AG04449 (cell line): ENCODE measurements around the gene LBX1.
A peak's percentile ranks its signal among the peaks of the same experiment; 100 is the strongest.

Experiments used
- CTCF ChIA-PET: fragments of 350-600 bp; formaldehyde crosslinking; extraction: SDS; loops from one replicate; lab custom pipeline; 2021; ENCODE audit warnings: antibody characterized with exemption; lab: Yijun Ruan, JAX
- POLR2A ChIA-PET: fragments of 400-600, 350-600 bp; formaldehyde crosslinking; extraction: SDS; loops from one replicate; lab custom pipeline; 2020; ENCODE audit warnings: antibody characterized with exemption, inconsistent platforms; lab: Yijun Ruan, JAX
- DNase-seq: peaks from one replicate; pipeline ENCODE4 v3.0.0-alpha.2; 2010; ENCODE audit warnings: low read depth, low spot score
- H3K4me3 ChIP-seq: 2 replicates; pipeline ENCODE4 v1.5.1; 2011; ENCODE audit warnings: low read depth, mild to moderate bottlenecking, control low read depth, low read length
- TF ChIP-seq, protein P1 (sequence below): IDR thresholded peaks from one replicate; pipeline ENCODE4 v1.5.1; 2011; ENCODE audit warnings: mild to moderate bottlenecking, moderate library complexity, low read length, control low read depth, inconsistent platforms; ENCODE audit not compliant: insufficient read depth; ENCODE audit errors: missing control alignments

Gene LBX1

DNA sequence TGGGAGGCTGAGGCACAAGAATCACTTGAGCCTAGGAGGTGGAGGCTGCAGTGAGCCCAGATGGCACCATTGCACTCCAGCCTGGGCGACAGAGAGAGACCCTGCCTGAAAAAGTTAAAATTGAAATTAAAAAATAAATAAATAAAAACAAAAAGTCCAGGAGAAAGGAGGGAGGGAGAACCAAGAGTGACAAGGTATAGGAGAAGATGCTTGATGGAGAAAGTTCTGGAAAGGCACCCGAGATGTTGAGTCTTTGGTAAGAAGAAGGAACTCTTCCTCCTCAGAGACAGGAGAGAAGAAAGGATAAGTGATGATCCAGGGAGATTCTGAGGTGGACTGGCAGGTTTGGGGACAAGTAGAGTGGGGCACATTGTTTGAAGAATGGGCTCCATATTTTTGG is 17.4 kb upstream of the LBX1 start:
- TF ChIP-seq, protein P1, sequence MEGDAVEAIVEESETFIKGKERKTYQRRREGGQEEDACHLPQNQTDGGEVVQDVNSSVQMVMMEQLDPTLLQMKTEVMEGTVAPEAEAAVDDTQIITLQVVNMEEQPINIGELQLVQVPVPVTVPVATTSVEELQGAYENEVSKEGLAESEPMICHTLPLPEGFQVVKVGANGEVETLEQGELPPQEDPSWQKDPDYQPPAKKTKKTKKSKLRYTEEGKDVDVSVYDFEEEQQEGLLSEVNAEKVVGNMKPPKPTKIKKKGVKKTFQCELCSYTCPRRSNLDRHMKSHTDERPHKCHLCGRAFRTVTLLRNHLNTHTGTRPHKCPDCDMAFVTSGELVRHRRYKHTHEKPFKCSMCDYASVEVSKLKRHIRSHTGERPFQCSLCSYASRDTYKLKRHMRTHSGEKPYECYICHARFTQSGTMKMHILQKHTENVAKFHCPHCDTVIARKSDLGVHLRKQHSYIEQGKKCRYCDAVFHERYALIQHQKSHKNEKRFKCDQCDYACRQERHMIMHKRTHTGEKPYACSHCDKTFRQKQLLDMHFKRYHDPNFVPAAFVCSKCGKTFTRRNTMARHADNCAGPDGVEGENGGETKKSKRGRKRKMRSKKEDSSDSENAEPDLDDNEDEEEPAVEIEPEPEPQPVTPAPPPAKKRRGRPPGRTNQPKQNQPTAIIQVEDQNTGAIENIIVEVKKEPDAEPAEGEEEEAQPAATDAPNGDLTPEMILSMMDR, result no peak
- no peak for DNase-seq
- ChIA-PET POLR2A (no interaction called here), CTCF (no interaction called here)
- no peak overlapping the region for H3K4me3 ChIP-seq

DNA sequence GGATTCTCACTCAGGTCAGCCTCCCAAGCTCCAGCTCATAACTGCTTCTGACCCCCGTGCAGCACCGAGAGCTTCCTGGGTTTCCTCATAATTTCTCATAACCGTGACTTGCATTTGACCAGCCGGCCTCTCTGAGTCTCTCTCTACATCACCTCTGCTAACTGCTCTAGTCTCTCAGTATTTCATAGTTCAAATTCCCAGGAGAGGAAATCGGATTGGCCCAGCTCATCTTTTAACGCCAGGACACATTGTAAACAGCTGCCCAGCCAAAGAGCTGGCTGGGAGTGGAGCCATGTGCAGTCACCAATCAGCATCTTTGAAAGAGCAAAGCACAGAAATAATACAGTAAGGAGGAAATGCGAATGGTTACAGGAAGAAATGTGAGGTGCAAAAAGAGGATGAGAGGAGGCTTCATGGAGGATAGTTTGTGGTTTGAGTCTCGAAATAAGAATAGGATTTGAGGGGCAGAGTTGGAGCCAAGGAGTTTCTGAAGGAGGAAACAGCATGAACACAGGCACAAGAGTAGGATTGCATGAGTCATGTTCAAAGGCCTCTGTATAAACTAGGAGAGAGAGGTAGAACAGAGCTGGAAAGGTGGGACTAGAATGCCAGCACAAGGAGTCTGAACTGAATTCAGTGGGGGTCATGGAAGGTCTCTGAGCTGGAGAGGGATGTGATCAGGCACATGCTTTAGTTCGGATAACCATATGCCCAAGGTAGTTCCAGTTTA is 15.2 kb upstream of the LBX1 start:
- no peak overlapping the region for H3K4me3 ChIP-seq
- CTCF ChIA-PET, result interaction anchor here (0.8 to 2.0 kb wide), 3 partner anchors 28 to 30 kb away, joined by 3 to 8 read pairs (median 8); no protein-coding TSS in a partner anchor
- no peak for DNase-seq
- TF ChIP-seq, protein P1, result no peak
- POLR2A ChIA-PET, result interaction anchor here (0.6 kb wide), 1 partner anchor 10 kb away, joined by 4 read pairs; no protein-coding TSS in a partner anchor

DNA sequence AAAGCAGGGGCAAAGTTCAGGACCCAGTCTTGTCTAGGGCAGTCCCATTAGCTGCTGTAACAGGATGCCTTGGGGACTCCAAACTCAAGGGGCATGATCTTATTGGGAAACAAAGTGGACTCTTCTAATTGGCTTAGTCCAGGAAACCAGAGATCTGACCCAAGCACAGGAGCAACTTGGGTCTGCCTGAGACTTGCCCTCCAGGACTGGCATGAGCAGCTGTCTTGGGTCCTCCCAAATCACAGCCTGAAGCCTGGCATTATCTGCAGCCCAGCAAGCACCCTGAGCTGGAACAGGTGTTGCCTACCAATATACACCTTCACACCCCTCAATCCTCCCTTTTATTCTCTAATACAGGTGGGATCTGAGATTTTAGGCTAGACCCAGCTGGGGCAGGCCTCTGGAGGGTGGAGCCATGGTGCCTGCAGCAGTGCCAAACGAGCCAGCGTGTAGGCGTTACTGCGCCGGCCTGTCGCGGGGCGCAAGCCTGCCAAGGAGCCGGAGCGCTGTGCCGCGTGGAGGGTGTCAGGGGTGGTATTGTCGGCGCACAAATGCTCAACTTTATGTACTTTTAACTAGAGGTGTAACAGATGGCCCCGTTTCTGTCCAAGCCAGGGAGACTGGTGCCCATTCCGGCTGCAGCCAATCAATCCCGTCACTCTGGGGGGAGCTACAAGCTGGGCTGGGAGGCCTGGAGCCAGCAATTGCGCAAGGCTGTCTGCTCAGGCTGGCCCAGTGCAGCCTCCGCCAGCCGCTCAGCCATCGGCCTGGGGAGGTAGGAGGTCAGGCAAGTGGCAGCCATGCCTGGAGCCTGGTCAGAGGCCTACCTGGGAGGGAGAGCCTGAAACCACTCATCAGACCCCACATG is 12.8 kb upstream of the LBX1 start:
- TF ChIP-seq, protein P1, result no peak
- ChIA-PET CTCF (interaction anchor here (0.8 to 2.0 kb wide), 5 partner anchors 13 to 56 kb away, joined by 3 to 8 read pairs (median 4); partner anchors contain the start of gene LBX1), POLR2A (no interaction called here)
- H3K4me3 ChIP-seq, result no peak overlapping the region
- DNase-seq, result no peak

DNA sequence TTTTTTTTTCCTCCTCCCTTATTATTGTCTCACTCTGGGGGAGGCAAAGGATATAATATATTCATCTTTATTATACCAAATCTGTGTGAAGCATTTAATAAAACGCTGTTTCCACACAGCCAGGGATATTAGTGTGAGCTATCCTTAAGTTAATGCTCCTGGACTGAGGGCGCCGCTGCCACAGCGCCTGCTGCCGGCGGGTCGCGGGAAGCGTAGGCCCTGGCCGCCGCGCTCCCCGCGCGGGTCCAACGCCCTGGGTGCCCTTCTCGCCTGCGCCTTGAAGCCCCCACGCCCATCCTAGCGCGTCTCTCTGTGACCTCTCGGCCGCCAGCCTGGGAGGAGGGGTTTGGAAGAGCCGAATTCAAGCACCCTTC is 9.5 kb upstream of the LBX1 start:
- POLR2A ChIA-PET, result no interaction called here
- TF ChIP-seq, protein P1, result peak; percentile 25
- no peak overlapping the region for H3K4me3 ChIP-seq
- DNase-seq, result no peak
- CTCF ChIA-PET, result interaction anchor here (1.7 to 2.4 kb wide), 2 partner anchors 11 to 24 kb away, joined by 7 to 17 read pairs; no protein-coding TSS in a partner anchor

DNA sequence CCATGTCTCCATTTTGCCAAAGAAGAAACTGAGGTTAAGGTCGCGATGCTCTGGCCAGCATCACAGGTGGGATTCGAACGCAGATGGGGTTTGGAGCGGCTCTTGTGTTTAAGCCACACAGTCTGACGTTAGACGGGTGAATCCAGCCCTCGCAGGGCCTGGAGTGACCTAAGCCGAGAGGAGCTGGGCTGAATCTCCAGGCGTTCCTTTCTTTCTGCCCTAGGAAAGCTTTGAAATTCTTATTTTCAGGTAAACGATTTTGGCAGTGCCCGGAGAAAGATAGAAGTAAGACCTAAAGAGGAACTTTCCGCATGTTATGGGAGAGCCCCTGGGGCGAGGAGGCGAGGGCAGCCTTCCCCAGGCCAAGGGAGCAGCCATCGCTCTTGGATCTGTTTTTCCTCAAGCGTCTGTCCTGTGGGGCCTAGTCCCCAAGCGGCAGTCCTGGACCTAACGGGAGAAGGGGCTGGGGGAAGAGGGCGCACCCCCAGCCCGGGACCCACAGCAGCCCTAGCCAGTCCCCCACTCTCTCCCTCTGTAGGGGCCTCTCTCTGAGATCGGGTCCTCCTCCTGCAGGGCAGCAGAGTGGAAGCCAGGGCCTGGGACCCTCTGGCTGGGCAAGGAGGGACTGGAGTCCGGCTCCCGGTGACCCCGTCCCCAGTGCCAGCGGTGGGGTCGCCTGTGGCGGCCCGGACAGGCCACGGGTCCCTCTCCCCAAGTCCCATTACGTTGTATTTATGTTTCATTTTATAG is 8.9 kb upstream of the LBX1 start:
- ChIA-PET CTCF (interaction anchor here (0.5 to 1.2 kb wide), 3 partner anchors 20 to 255 kb away, joined by 3 read pairs; no protein-coding TSS in a partner anchor), POLR2A (no interaction called here)
- TF ChIP-seq, protein P1, result no peak
- DNase-seq, result no peak
- no peak overlapping the region for H3K4me3 ChIP-seq
